GM15510 (cell line): Measurements from ENCODE around the gene VIL1.

Experiments used
- POLR2A ChIP-seq: IDR thresholded peaks from 3 replicates; pipeline ENCODE4 v1.6.1; 2011; ENCODE audit warnings: borderline replicate concordance; ENCODE audit not compliant: insufficient read length; ENCODE audit errors: extremely low read depth

Gene VIL1

GRCh38 chr2:218478544-218478943 lies 59.6 kb downstream of the VIL1 start:
- TF ChIP-seq POLR2A, result no peak

GRCh38 chr2:218479595-218479994 lies 60.7 kb downstream of the VIL1 start:
- TF ChIP-seq POLR2A, result no peak

- TF ChIP-seq POLR2A, result no peak
Measured at GRCh38 chr2:218482651-218483050, 63.7 kb downstream of the VIL1 start.

- no peak for TF ChIP-seq POLR2A
Measured at GRCh38 chr2:218485986-218486667, 67.2 kb downstream of the VIL1 start.

- TF ChIP-seq POLR2A, result no peak
Measured at GRCh38 chr2:218500501-218501060, 81.7 kb downstream of the VIL1 start.

GRCh38 chr2:218501665-218502064 lies 82.7 kb downstream of the VIL1 start:
- TF ChIP-seq POLR2A, result no peak
